Activated CD8-positive, alpha-beta memory T cell treated with anti-CD3 and anti-CD28 coated beads for 24 hours (primary cell): ENCODE results near the gene ITIH6.
"Not testable (repeated sequence)": the region's sequence is repeated elsewhere in the genome, so short reads cannot be mapped to it uniquely, and the experiment has no call there.

ENCODE experiments used
- DNase-seq: peaks from one replicate; pipeline ENCODE4 v3.0.0-alpha.2; 2020

Gene ITIH6

GRCh38 chrX:54807524-54808108 is 9.6 kb upstream of the ITIH6 start, which contains the start of gene MAGED2:
Gene MAGED2 (plus strand): TSS chrX:54807745. CDS start chrX:54809332, 1,587 bp downstream.
- no peak for DNase-seq

- DNase-seq, result no peak
These were observed 991 bp upstream of the ITIH6 start for GRCh38 chrX:54799046-54799445.

GRCh38 chrX:54794795-54795194 is 3.3 kb downstream of the ITIH6 start:
- DNase-seq, result no peak

- DNase-seq, result no peak
These were observed 4.0 kb downstream of the ITIH6 start for GRCh38 chrX:54794028-54794427.

DNA sequence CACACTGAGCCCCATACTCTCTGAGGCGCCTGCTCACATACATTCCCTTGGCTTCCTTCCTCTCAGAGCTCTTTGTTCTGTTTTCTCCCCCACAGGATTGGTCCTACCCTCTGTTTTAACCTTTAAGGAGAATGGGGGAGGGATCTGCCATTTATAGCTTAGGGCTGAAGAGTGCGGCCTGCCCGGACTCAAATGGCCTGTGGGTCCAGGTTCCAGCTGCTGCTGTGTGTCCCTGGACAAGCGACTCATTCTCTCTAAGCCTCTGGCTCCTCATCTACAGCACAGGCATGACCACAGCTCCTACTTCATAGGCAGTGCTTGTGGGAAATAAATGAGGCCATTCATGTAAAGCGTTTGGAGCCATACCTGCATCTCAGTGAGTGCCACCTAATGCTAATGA is 8.7 kb downstream of the ITIH6 start:
- not testable (repeated sequence) for DNase-seq

GRCh38 chrX:54788446-54788845 is 9.6 kb downstream of the ITIH6 start:
- DNase-seq, result no peak

DNA sequence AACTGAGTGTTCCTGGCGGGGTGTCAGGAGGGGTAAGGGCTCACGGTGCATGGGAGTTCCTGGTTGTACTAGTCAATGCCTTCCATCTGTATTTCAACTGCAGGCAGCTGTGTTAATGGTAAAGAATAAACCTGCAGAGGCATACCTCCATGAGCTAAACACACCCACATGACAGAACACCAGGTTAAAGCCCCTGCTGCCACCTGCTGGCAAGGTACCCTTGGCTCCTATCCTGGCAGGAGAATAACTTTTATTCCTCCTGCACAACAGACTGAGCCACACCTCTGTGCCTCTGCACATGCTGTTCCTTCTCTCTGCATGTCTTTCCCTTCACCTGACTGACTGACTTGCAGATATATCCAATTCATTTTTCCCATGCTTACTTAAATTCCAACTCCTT is 11.1 kb downstream of the ITIH6 start:
- no peak for DNase-seq

- no peak for DNase-seq
These were observed 12.2 kb downstream of the ITIH6 start for GRCh38 chrX:54785901-54786300.

- no peak for DNase-seq
These were observed 20.9 kb downstream of the ITIH6 start for GRCh38 chrX:54776987-54777672.

DNA sequence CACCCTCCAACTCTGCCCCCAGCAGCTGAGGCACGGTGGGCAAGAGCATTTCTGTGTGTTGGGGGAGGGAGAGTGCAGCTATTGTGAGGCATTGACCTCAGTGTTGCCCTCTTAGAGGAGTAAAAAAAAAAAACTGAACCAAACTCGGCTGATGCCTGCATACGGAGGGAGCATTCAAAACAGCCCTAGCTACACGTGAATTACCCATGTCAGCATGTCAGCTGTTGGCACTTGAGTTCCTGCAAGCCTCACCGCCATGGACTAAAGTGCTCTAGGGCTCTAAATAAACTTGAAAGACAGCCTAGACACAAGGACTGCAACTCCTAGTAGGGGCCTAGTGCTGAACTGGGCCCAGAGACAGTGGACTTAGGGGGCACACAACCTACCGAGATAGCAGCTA is 22.0 kb downstream of the ITIH6 start:
- no peak for DNase-seq

DNA sequence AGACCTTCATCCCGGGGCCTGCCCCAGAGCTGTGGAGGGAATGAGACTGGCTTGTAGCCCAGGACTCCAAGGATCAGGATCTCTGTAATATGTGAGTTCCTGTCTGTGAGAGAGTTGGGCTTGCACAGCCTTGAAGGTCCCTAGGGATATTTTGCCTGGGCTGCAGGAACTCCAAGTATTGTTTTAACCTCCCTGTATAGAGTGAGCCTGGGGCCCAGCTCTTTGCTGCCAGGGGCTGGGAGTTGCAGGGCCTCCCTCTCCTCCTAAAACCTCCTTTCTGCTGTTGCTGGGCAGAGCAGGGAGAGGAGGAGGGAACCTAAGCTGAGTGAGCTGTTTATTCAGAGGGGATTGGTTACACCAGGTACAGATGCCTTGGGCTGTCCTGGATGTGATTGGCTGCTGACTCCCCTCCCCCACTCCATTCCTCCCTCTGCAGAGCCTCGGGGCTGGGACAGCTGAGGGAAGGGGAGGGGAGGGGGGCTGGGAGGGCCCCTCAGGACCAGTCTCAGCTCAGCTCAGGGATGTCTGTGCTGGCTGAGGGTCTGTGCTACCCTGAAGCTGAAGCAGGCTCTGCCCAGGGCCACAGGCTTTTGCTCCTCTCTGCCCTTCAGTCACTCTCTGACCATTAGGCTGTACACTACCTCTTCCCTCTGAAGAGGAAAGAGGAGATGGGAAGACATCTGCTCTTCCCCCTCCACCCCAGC is 23.5 kb downstream of the ITIH6 start:
- not testable (repeated sequence) for DNase-seq

- DNase-seq, result no peak
These were observed 39.7 kb downstream of the ITIH6 start for GRCh38 chrX:54758114-54759055.

DNA sequence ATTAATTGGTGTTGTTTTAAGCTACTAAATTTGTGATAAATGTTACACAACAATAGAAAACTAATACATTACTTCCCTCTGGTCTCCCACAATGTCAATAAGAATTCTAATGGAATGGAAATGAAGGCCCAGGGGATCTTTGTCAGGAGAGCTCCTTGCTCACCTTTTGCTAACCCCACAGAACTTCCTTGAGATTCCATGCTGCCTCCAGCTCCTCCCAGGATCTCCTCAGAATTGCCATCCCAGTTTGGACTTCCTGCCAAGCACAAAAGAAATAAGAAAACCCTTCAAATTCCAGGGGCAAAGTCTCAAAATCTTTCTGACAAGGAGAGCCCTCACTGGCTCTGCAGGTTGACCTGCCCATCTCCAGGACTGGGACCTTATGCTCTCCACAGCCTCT is 43.2 kb downstream of the ITIH6 start:
- DNase-seq, result no peak

GRCh38 chrX:54748626-54749025 is 49.4 kb downstream of the ITIH6 start:
- DNase-seq, result no peak

GRCh38 chrX:54747733-54748393 is 50.2 kb downstream of the ITIH6 start:
- DNase-seq, result no peak

GRCh38 chrX:54746928-54747327 is 51.1 kb downstream of the ITIH6 start:
- DNase-seq, result no peak

- DNase-seq, result no peak
These were observed 52.4 kb downstream of the ITIH6 start for GRCh38 chrX:54745676-54746075.

GRCh38 chrX:54738567-54738966 is 59.5 kb downstream of the ITIH6 start:
- DNase-seq, result not testable (repeated sequence)

GRCh38 chrX:54736298-54736942 is 61.6 kb downstream of the ITIH6 start:
- DNase-seq, result not testable (repeated sequence)

GRCh38 chrX:54721424-54721823 is 76.6 kb downstream of the ITIH6 start:
- DNase-seq, result no peak

- DNase-seq, result no peak
These were observed 82.4 kb downstream of the ITIH6 start for GRCh38 chrX:54715621-54716020.

DNA sequence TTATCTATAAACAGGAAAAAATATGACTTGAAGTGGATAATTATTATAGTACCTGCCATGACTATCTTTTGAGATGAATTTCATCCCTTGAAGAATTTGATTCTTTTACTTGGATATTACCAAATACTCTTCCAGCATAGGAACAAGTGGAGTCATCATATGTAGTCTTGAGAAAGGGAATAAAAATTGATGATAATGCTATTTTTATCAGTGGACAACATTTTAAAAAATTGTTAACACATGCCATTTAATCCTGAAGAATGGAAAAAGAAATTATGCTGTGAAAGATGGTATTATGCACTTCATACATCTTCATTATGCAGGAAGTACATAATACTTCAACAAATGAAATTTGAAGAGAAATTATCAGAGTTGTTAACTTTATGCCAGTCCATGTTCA is 83.6 kb downstream of the ITIH6 start:
- no peak for DNase-seq
